Neural cell (in vitro differentiated cells): ENCODE data around the gene SFI1.

Experiments used
- EP300 ChIP-seq: fragments of 450-650 bp; conservative IDR thresholded peaks from 2 replicates; pipeline ENCODE4 v1.6.1; 2014; ENCODE audit warnings: antibody characterized with exemption, mild to moderate bottlenecking, moderate library complexity; ENCODE audit not compliant: poor library complexity, severe bottlenecking
- EZH2 ChIP-seq: fragments of 200-600, 300-800 bp; shearing (Covaris generic), sonication (generic); IDR thresholded peaks from 2 replicates; pipeline ENCODE4 v1.6.1; 2014; ENCODE audit warnings: antibody characterized with exemption, low read length, borderline replicate concordance, mild to moderate bottlenecking; ENCODE audit not compliant: insufficient read depth, poor library complexity, severe bottlenecking
- MXI1 ChIP-seq: fragments of 450-650 bp; conservative IDR thresholded peaks from 2 replicates; pipeline ENCODE4 v1.6.1; 2014; ENCODE audit warnings: antibody characterized with exemption, mild to moderate bottlenecking; ENCODE audit not compliant: poor library complexity, severe bottlenecking
- POLR2AphosphoS5 ChIP-seq: IDR thresholded peaks from 2 replicates; pipeline ENCODE4 v1.6.1; 2012
- RAD21 ChIP-seq: fragments of 450-650 bp; conservative IDR thresholded peaks from 2 replicates; pipeline ENCODE4 v1.6.1; 2014; ENCODE audit warnings: antibody characterized with exemption, mild to moderate bottlenecking, moderate library complexity
- REST ChIP-seq: IDR thresholded peaks from 2 replicates; pipeline ENCODE4 v1.6.1; 2012; ENCODE audit warnings: borderline replicate concordance
- TAF1 ChIP-seq: IDR thresholded peaks from 2 replicates; pipeline ENCODE4 v1.6.1; 2012; ENCODE audit warnings: low read depth
- TF ChIP-seq, protein P1 (sequence below): fragments of 450-650 bp; IDR thresholded peaks from 2 replicates; pipeline ENCODE4 v1.5.1; 2014; ENCODE audit warnings: antibody characterized with exemption, mild to moderate bottlenecking, moderate library complexity; ENCODE audit not compliant: poor library complexity, severe bottlenecking

- TF ChIP-seq, protein P1, sequence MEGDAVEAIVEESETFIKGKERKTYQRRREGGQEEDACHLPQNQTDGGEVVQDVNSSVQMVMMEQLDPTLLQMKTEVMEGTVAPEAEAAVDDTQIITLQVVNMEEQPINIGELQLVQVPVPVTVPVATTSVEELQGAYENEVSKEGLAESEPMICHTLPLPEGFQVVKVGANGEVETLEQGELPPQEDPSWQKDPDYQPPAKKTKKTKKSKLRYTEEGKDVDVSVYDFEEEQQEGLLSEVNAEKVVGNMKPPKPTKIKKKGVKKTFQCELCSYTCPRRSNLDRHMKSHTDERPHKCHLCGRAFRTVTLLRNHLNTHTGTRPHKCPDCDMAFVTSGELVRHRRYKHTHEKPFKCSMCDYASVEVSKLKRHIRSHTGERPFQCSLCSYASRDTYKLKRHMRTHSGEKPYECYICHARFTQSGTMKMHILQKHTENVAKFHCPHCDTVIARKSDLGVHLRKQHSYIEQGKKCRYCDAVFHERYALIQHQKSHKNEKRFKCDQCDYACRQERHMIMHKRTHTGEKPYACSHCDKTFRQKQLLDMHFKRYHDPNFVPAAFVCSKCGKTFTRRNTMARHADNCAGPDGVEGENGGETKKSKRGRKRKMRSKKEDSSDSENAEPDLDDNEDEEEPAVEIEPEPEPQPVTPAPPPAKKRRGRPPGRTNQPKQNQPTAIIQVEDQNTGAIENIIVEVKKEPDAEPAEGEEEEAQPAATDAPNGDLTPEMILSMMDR: no peak
- TF ChIP-seq RAD21: no peak
- TF ChIP-seq REST: no peak
- TF ChIP-seq EP300: no peak
- no peak for TF ChIP-seq POLR2AphosphoS5
- no peak for TF ChIP-seq TAF1
- TF ChIP-seq MXI1: no peak
- no peak for TF ChIP-seq EZH2
These were observed 92.8 kb downstream of the SFI1 start for GRCh38 chr22:31588970-31589675.
